HEK293 (cell line): ENCODE data around the gene ZNF732.

Experiments used
- HOXA7 ChIP-seq: sonication (generic); formaldehyde crosslinking; IDR thresholded peaks from 2 replicates; pipeline ENCODE4 v1.8.1; 2022; ENCODE audit warnings: missing genetic modification reagents, borderline replicate concordance
- KLF1 ChIP-seq: fragments of 450-650 bp; formaldehyde crosslinking; IDR thresholded peaks from 2 replicates; pipeline ENCODE4 v1.5.1; 2016; ENCODE audit warnings: missing biosample characterization, missing genetic modification characterization
- WT1 ChIP-seq: fragments of 450-650 bp; formaldehyde crosslinking; IDR thresholded peaks from 2 replicates; pipeline ENCODE4 v1.5.1; 2016; ENCODE audit warnings: missing biosample characterization, missing genetic modification characterization
- ZNF473 ChIP-seq: fragments of 450-650 bp; formaldehyde crosslinking; IDR thresholded peaks from 2 replicates; pipeline ENCODE4 v1.5.1; 2017; ENCODE audit warnings: missing biosample characterization, missing genetic modification characterization
- TF ChIP-seq, protein P1 (sequence below): fragments of 450-650 bp; formaldehyde crosslinking; IDR thresholded peaks from 2 replicates; pipeline ENCODE4 v1.5.1; 2016; ENCODE audit warnings: missing biosample characterization, missing genetic modification characterization
- TF ChIP-seq, protein P2 (sequence below): fragments of 450-650 bp; formaldehyde crosslinking; IDR thresholded peaks from 2 replicates; pipeline ENCODE4 v1.5.1; 2017; ENCODE audit warnings: missing biosample characterization, missing genetic modification characterization

DNA sequence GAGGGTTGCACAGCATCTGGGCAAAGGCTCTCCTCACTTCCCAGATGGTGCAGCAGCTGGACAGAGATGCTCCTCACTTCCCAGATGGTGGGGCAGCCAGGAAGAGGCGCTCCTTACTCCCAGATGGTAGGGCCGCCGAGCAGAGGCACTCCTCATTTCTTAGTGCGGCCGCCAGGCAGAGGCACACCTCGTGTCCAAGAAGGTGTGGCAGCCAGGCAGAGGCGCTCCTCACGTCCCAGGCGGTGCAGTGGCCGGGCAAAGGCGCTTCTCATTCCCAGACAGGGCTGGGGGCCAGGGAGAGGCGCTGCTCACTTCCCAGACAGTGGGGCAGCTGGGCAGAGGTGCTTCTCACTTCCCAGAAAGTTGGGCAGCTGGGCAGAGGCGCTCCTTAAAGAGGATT, 48.8 kb downstream of the ZNF732 start:
- TF ChIP-seq KLF1 (tag by site-specific recombination), result no peak
- TF ChIP-seq ZNF473 (tag by site-specific recombination), result no peak
- TF ChIP-seq, protein P1, sequence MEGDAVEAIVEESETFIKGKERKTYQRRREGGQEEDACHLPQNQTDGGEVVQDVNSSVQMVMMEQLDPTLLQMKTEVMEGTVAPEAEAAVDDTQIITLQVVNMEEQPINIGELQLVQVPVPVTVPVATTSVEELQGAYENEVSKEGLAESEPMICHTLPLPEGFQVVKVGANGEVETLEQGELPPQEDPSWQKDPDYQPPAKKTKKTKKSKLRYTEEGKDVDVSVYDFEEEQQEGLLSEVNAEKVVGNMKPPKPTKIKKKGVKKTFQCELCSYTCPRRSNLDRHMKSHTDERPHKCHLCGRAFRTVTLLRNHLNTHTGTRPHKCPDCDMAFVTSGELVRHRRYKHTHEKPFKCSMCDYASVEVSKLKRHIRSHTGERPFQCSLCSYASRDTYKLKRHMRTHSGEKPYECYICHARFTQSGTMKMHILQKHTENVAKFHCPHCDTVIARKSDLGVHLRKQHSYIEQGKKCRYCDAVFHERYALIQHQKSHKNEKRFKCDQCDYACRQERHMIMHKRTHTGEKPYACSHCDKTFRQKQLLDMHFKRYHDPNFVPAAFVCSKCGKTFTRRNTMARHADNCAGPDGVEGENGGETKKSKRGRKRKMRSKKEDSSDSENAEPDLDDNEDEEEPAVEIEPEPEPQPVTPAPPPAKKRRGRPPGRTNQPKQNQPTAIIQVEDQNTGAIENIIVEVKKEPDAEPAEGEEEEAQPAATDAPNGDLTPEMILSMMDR (tag by site-specific recombination), result no peak
- TF ChIP-seq, protein P2, sequence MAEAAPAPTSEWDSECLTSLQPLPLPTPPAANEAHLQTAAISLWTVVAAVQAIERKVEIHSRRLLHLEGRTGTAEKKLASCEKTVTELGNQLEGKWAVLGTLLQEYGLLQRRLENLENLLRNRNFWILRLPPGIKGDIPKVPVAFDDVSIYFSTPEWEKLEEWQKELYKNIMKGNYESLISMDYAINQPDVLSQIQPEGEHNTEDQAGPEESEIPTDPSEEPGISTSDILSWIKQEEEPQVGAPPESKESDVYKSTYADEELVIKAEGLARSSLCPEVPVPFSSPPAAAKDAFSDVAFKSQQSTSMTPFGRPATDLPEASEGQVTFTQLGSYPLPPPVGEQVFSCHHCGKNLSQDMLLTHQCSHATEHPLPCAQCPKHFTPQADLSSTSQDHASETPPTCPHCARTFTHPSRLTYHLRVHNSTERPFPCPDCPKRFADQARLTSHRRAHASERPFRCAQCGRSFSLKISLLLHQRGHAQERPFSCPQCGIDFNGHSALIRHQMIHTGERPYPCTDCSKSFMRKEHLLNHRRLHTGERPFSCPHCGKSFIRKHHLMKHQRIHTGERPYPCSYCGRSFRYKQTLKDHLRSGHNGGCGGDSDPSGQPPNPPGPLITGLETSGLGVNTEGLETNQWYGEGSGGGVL, result no peak
- no peak for TF ChIP-seq HOXA7 (CRISPR knock-in tag)
- no peak for TF ChIP-seq WT1 (tag by site-specific recombination)
